Transverse colon (tissue), 4 donors: ENCODE data around the gene MAGI2. TPM values are rescaled to one million over a fixed set of nuclear protein-coding genes. Genes with fewer than 3 reads are reported as not detected.

Experiments
- DNase-seq: peaks from one replicate; pipeline ENCODE4 v3.0.0-alpha.2; 2019
- H3K27ac ChIP-seq, 4 donors: fragments of 200-600 bp; sonication (generic); 2 replicates each; pipeline ENCODE4 v1.5.1; 2016 to 2018; ENCODE audit warnings: inconsistent platforms in 4 of 4
- H3K27me3 ChIP-seq: fragments of 200-600 bp; sonication (generic); 2 replicates; pipeline ENCODE4 v1.5.1; 2017; ENCODE audit warnings: inconsistent platforms
- H3K36me3 ChIP-seq, 4 donors: fragments of 200-600 bp; sonication (generic); 2 replicates each; pipeline ENCODE4 v1.5.1; 2017 to 2019; ENCODE audit warnings: inconsistent platforms in 4 of 4
- H3K4me1 ChIP-seq, 4 donors: fragments of 200-600 bp; sonication (generic); 2 replicates each; pipeline ENCODE4 v1.5.1; 2017 to 2020; ENCODE audit warnings: inconsistent platforms in 4 of 4
- H3K4me3 ChIP-seq, 4 donors: fragments of 200-600 bp; sonication (generic); 1 replicate in 1 of 4; 2 replicates in 3 of 4; pipeline versions ENCODE4 v1.5.1 to v1.6.1; 2017 to 2019; ENCODE audit warnings: inconsistent platforms in 4 of 4
- H3K9me3 ChIP-seq, 2 donors: fragments of 200-600 bp; sonication (generic); 2 replicates each; pipeline ENCODE4 v1.5.1; 2017 to 2019; ENCODE audit warnings: inconsistent platforms in 2 of 2
- CTCF ChIP-seq, 5 experiments: fragments of 200-600 bp in 3 of 5; fragments of 450-650 bp in 2 of 5; sonication (generic) in 3 of 5; IDR thresholded peaks; 1 replicate in 2 of 5; 2 replicates in 3 of 5; pipeline ENCODE4 v1.5.1; 2016 to 2017; ENCODE audit warnings: antibody characterized with exemption in 5 of 5, inconsistent platforms in 3 of 5, mild to moderate bottlenecking in 2 of 5, moderate library complexity in 1 of 5
- EP300 ChIP-seq: sonication (generic); formaldehyde crosslinking; IDR thresholded peaks from one replicate; pipeline ENCODE4 v1.6.1; 2017; ENCODE audit warnings: antibody characterized with exemption, low read depth
- POLR2A ChIP-seq: fragments of 450-650 bp; IDR thresholded peaks from one replicate; pipeline ENCODE4 v1.6.1; 2016; ENCODE audit warnings: antibody characterized with exemption, mild to moderate bottlenecking, moderate library complexity
- POLR2AphosphoS5 ChIP-seq, 3 donors: sonication (generic); formaldehyde crosslinking; IDR thresholded peaks; one replicate each; pipeline ENCODE4 v1.6.1; 2016; ENCODE audit warnings: antibody characterized with exemption in 3 of 3
- WGBS, 2 donors: methylation state at CpG; one replicate each; pipeline ENCODE4 v1.1.5; 2018; ENCODE audit warnings: low coverage in 1 of 2; 5-methylcytosine and 5-hydroxymethylcytosine counted together
- in situ Hi-C, 4 donors: fragments of 200-750 bp; cut with MboI; loops; one replicate each; pipeline versions ENCODE4 v1.15.0 to v1.15.1; 2017; ENCODE audit warnings: low sequenced_read_pairs in 3 of 4, low pct_ligation_motif_present in 1 of 4, low pct_unique_long_range_greater_than_20kb in 1 of 4
- intact Hi-C: fragments of 100-400 bp; cut with DNase I; formaldehyde crosslinking; loops from one replicate; pipeline ENCODE4 v1.15.1; 2023; ENCODE audit warnings: low total_unique reads
- total RNA-seq, 4 donors: library from RNA; depleted of rRNA; stranded (reverse); fragments of >200 nt; gene quantifications; one replicate each; pipeline ENCODE4 v1.1.0, GENCODE V29; 2016

The MAGI2 gene
- total RNA-seq, 4 donors from 2014 or later, result 1.6 to 9.7 (median 4.1) TPM

- peak; percentile 44 for DNase-seq
- Histone ChIP-seq H3K36me3 (no peaks in the 10 kb centered on the region), H3K4me3 (peak overlapping the region; percentile 30 to 62 (median 46)), H3K27ac (peak overlapping the region; percentile 84 to 89 (median 88)), H3K9me3 (no peaks in the 10 kb centered on the region), H3K4me1 (peaks cover 22 to 32% (median 26%) of the 10 kb centered on the region in 4 donors), H3K27me3 (no peaks in the 10 kb centered on the region)
- TF ChIP-seq CTCF (IDR thresholded peaks at IDR 0.05), result peak in 3 of 5 experiments; percentile 10 to 27 (median 11)
- TF ChIP-seq POLR2A, result no peak
- TF ChIP-seq POLR2AphosphoS5 (IDR thresholded peaks at IDR 0.05), result peak in 1 of 3 donors; percentile 7
- no peak for TF ChIP-seq EP300
- 9 to 14% methylated on average over 16 to 30 of the region's 51 CpGs for WGBS, 2 donors
- in situ Hi-C loops, result no loop called here
- intact Hi-C loops, result no loop called here
Observed at GRCh38 chr7:78018641-78019446, 1434.6 kb downstream of the MAGI2 start.

GRCh38 chr7:78017591-78018100, 1435.8 kb downstream of the MAGI2 start:
- TF ChIP-seq CTCF (IDR thresholded peaks at IDR 0.05) (no peak), POLR2AphosphoS5 (IDR thresholded peaks at IDR 0.05) (no peak)
- Histone ChIP-seq H3K36me3 (no peaks in the 10 kb centered on the region), H3K27me3 (no peaks in the 10 kb centered on the region), H3K4me3 (peak overlapping the region in 1 of 4 donors; percentile 62), H3K4me1 (peaks cover 22 to 32% (median 26%) of the 10 kb centered on the region in 4 donors), H3K27ac (peak overlapping the region in 1 of 4 donors; percentile 89), H3K9me3 (no peaks in the 10 kb centered on the region)
- in situ Hi-C loops, result no loop called here
- intact Hi-C loops, result no loop called here
- DNase-seq, result no peak
- WGBS, 2 donors, result 49 to 60% methylated on average over 5 of the region's 5 CpGs

- no peak overlapping the region for H3K27ac ChIP-seq
- TF ChIP-seq POLR2A (no peak), CTCF (IDR thresholded peaks at IDR 0.05) (no peak), POLR2AphosphoS5 (IDR thresholded peaks at IDR 0.05) (no peak), EP300 (no peak)
- no peaks in the 10 kb centered on the region for H3K27me3 ChIP-seq
- no peak overlapping the region for H3K4me3 ChIP-seq
- in situ Hi-C loops (no loop called here), intact Hi-C loops (no loop called here)
- H3K9me3 ChIP-seq, result no peaks in the 10 kb centered on the region
- 83 to 89% methylated on average over 3 to 5 of the region's 5 CpGs for WGBS, 2 donors
- DNase-seq, result no peak
- no peaks in the 10 kb centered on the region for H3K36me3 ChIP-seq
- peaks cover 22 to 30% (median 25%) of the 10 kb centered on the region in 4 donors for H3K4me1 ChIP-seq
Observed at GRCh38 chr7:78015574-78016260, 1437.8 kb downstream of the MAGI2 start.

- peaks cover 15 to 22% (median 17%) of the 10 kb centered on the region in 4 donors for H3K4me1 ChIP-seq
- H3K4me3 ChIP-seq, result no peak overlapping the region
- H3K36me3 ChIP-seq, result no peaks in the 10 kb centered on the region
- no peak for DNase-seq
- intact Hi-C loops, result no loop called here
- in situ Hi-C loops, result no loop called here
- TF ChIP-seq POLR2AphosphoS5 (IDR thresholded peaks at IDR 0.05) (no peak), CTCF (IDR thresholded peaks at IDR 0.05) (no peak), POLR2A (no peak), EP300 (no peak)
- H3K27ac ChIP-seq, result no peak overlapping the region
- H3K27me3 ChIP-seq, result no peaks in the 10 kb centered on the region
- WGBS, 2 donors, result 53% methylated on average over 3 of the region's 3 CpGs; no CpG with 5 or more reads in 1 of the 2 donors
- H3K9me3 ChIP-seq, result no peaks in the 10 kb centered on the region
Observed at GRCh38 chr7:78014401-78014800, 1439.1 kb downstream of the MAGI2 start.
